Activated naive CD4-positive, alpha-beta T cell treated with anti-CD3 and anti-CD28 coated beads, Interleukin-2, amount 50 U/mL, for 24 hours (primary cell): ENCODE measurements around the gene POLR1D.

ENCODE experiments used
- H3K27ac Mint-ChIP-seq: one replicate; pipeline ENCODE4 v1.8.0; 2021; ENCODE audit warnings: mild to moderate bottlenecking, mixed read lengths
- H3K27me3 Mint-ChIP-seq: one replicate; pipeline ENCODE4 v1.8.0; 2021; ENCODE audit warnings: mixed read lengths
- H3K36me3 Mint-ChIP-seq: one replicate; pipeline ENCODE4 v1.8.0; 2021; ENCODE audit warnings: mixed read lengths
- H3K4me1 Mint-ChIP-seq: one replicate; pipeline ENCODE4 v1.8.0; 2021; ENCODE audit warnings: mixed read lengths
- H3K4me3 Mint-ChIP-seq: one replicate; pipeline ENCODE4 v1.8.0; 2021; ENCODE audit warnings: mild to moderate bottlenecking, mixed read lengths
- H3K9me3 Mint-ChIP-seq: one replicate; pipeline ENCODE4 v1.8.0; 2021; ENCODE audit warnings: mixed read lengths

POLR1D gene

GRCh38 chr13:27601208-27601607 is 20.5 kb upstream of the POLR1D start:
- Mint-ChIP-seq H3K4me1 (peaks cover 40% of the 10 kb centered on the region), H3K27ac (no peak overlapping the region), H3K4me3 (no peak overlapping the region), H3K27me3 (no peaks in the 10 kb centered on the region), H3K36me3 (peaks cover 8% of the 10 kb centered on the region), H3K9me3 (no peaks in the 10 kb centered on the region)

GRCh38 chr13:27601803-27602202 is 19.9 kb upstream of the POLR1D start:
- Mint-ChIP-seq H3K36me3 (peaks cover 9% of the 10 kb centered on the region), H3K9me3 (no peaks in the 10 kb centered on the region), H3K27ac (no peak overlapping the region), H3K4me3 (no peak overlapping the region), H3K27me3 (no peaks in the 10 kb centered on the region), H3K4me1 (peaks cover 45% of the 10 kb centered on the region)

GRCh38 chr13:27605099-27605498 is 16.6 kb upstream of the POLR1D start:
- H3K4me1 Mint-ChIP-seq: peaks cover 48% of the 10 kb centered on the region
- H3K27ac Mint-ChIP-seq: no peak overlapping the region

GRCh38 chr13:27605610-27606200 is 16.0 kb upstream of the POLR1D start:
- Mint-ChIP-seq H3K27me3 (no peaks in the 10 kb centered on the region), H3K27ac (no peak overlapping the region), H3K9me3 (no peaks in the 10 kb centered on the region), H3K36me3 (peaks cover 9% of the 10 kb centered on the region), H3K4me1 (peaks cover 48% of the 10 kb centered on the region), H3K4me3 (no peak overlapping the region)

More at GRCh38 chr13:27605099-27605498, 16.6 kb upstream of the POLR1D start:
- H3K27me3 Mint-ChIP-seq: no peaks in the 10 kb centered on the region
- peaks cover 9% of the 10 kb centered on the region for H3K36me3 Mint-ChIP-seq
- H3K9me3 Mint-ChIP-seq: no peaks in the 10 kb centered on the region
- H3K4me3 Mint-ChIP-seq: no peak overlapping the region

GRCh38 chr13:27607125-27607524 is 14.6 kb upstream of the POLR1D start:
- Mint-ChIP-seq H3K27me3 (no peaks in the 10 kb centered on the region), H3K4me3 (no peak overlapping the region), H3K4me1 (peaks cover 52% of the 10 kb centered on the region), H3K9me3 (no peaks in the 10 kb centered on the region), H3K36me3 (peaks cover 9% of the 10 kb centered on the region), H3K27ac (no peak overlapping the region)

GRCh38 chr13:27613628-27614027 is 8.1 kb upstream of the POLR1D start:
- Mint-ChIP-seq H3K9me3 (no peaks in the 10 kb centered on the region), H3K36me3 (peaks cover 5% of the 10 kb centered on the region), H3K4me1 (peaks cover 64% of the 10 kb centered on the region)

GRCh38 chr13:27617881-27618321 is 3.8 kb upstream of the POLR1D start:
- Mint-ChIP-seq H3K4me3 (no peak overlapping the region), H3K9me3 (no peaks in the 10 kb centered on the region), H3K4me1 (peaks cover 58% of the 10 kb centered on the region), H3K36me3 (peaks cover 6% of the 10 kb centered on the region), H3K27ac (no peak overlapping the region), H3K27me3 (no peaks in the 10 kb centered on the region)

More at GRCh38 chr13:27613628-27614027, 8.1 kb upstream of the POLR1D start:
- Mint-ChIP-seq H3K4me3 (no peak overlapping the region), H3K27me3 (no peaks in the 10 kb centered on the region), H3K27ac (no peak overlapping the region)

- Mint-ChIP-seq H3K27me3 (no peaks in the 10 kb centered on the region), H3K9me3 (no peaks in the 10 kb centered on the region), H3K27ac (peak overlapping the region; percentile 84), H3K4me1 (peaks cover 59% of the 10 kb centered on the region), H3K4me3 (peak overlapping the region; percentile 95), H3K36me3 (peaks cover 15% of the 10 kb centered on the region)
Measured at GRCh38 chr13:27619093-27619727, 2.5 kb upstream of the POLR1D start.

- Mint-ChIP-seq H3K27me3 (no peaks in the 10 kb centered on the region), H3K36me3 (peaks cover 16% of the 10 kb centered on the region), H3K4me1 (peaks cover 60% of the 10 kb centered on the region), H3K9me3 (peaks cover 1% of the 10 kb centered on the region), H3K4me3 (peak overlapping the region; percentile 95), H3K27ac (peak overlapping the region; percentile 84)
Measured at GRCh38 chr13:27619728-27620376, 1.8 kb upstream of the POLR1D start.

GRCh38 chr13:27620377-27621115 is 1.1 kb upstream of the POLR1D start, which contains the start of gene LNX2:
Gene LNX2, minus strand, starts transcription at chr13:27620529. Its CDS starts 38,826 bp downstream, at chr13:27581703.
- peaks cover 62% of the 10 kb centered on the region for H3K4me1 Mint-ChIP-seq
- peak within 1 kb of the TSS; percentile 95 for H3K4me3 Mint-ChIP-seq
- H3K27ac Mint-ChIP-seq: peak within 1 kb of the TSS; percentile 89
- H3K36me3 Mint-ChIP-seq: peaks cover 20% of the 10 kb centered on the region
- H3K27me3 Mint-ChIP-seq: no peaks in the 10 kb centered on the region
- peaks cover 5% of the 10 kb centered on the region for H3K9me3 Mint-ChIP-seq

- H3K27me3 Mint-ChIP-seq: no peaks in the 10 kb centered on the region
- H3K9me3 Mint-ChIP-seq: peaks cover 5% of the 10 kb centered on the region
- peak overlapping the region; percentile 95 for H3K4me3 Mint-ChIP-seq
- peaks cover 63% of the 10 kb centered on the region for H3K4me1 Mint-ChIP-seq
- peaks cover 24% of the 10 kb centered on the region for H3K36me3 Mint-ChIP-seq
- H3K27ac Mint-ChIP-seq: peak overlapping the region; percentile 89
Measured at GRCh38 chr13:27621116-27621365, 651 bp upstream of the POLR1D start.

- no peaks in the 10 kb centered on the region for H3K27me3 Mint-ChIP-seq
- H3K36me3 Mint-ChIP-seq: peaks cover 27% of the 10 kb centered on the region
- peaks cover 76% of the 10 kb centered on the region for H3K4me1 Mint-ChIP-seq
- H3K27ac Mint-ChIP-seq: peak overlapping the region; percentile 91
- peaks cover 5% of the 10 kb centered on the region for H3K9me3 Mint-ChIP-seq
- H3K4me3 Mint-ChIP-seq: peak overlapping the region; percentile 97
Measured at GRCh38 chr13:27622102-27622820, 569 bp downstream of the POLR1D start.

GRCh38 chr13:27622881-27623280 is 1.2 kb downstream of the POLR1D start:
- peak overlapping the region; percentile 97 for H3K4me3 Mint-ChIP-seq
- no peaks in the 10 kb centered on the region for H3K27me3 Mint-ChIP-seq
- peaks cover 5% of the 10 kb centered on the region for H3K9me3 Mint-ChIP-seq
- H3K4me1 Mint-ChIP-seq: peaks cover 76% of the 10 kb centered on the region
- no peak overlapping the region for H3K27ac Mint-ChIP-seq
- H3K36me3 Mint-ChIP-seq: peaks cover 30% of the 10 kb centered on the region

- H3K27ac Mint-ChIP-seq: no peak overlapping the region
Measured at GRCh38 chr13:27624071-27624470, 2.4 kb downstream of the POLR1D start.

GRCh38 chr13:27625839-27626238 is 4.1 kb downstream of the POLR1D start:
- Mint-ChIP-seq H3K4me3 (no peak overlapping the region), H3K9me3 (peaks cover 5% of the 10 kb centered on the region), H3K27ac (peak overlapping the region; percentile 43), H3K36me3 (peaks cover 31% of the 10 kb centered on the region), H3K4me1 (peaks cover 78% of the 10 kb centered on the region), H3K27me3 (no peaks in the 10 kb centered on the region)

More at GRCh38 chr13:27624071-27624470, 2.4 kb downstream of the POLR1D start:
- no peaks in the 10 kb centered on the region for H3K27me3 Mint-ChIP-seq
- peak overlapping the region; percentile 97 for H3K4me3 Mint-ChIP-seq
- H3K36me3 Mint-ChIP-seq: peaks cover 30% of the 10 kb centered on the region
- H3K9me3 Mint-ChIP-seq: peaks cover 5% of the 10 kb centered on the region
- peaks cover 76% of the 10 kb centered on the region for H3K4me1 Mint-ChIP-seq
